NCI-H1092 (cell line): Measurements from ENCODE around the gene USP53.
"Not testable (repeated sequence)": the region's sequence is repeated elsewhere in the genome, so short reads cannot be mapped to it uniquely, and the experiment has no call there.

Experiments
- DNase-seq: peaks from one replicate; lab custom pipeline; 2025; lab: John Stamatoyannopoulos, UW

The USP53 gene

DNA sequence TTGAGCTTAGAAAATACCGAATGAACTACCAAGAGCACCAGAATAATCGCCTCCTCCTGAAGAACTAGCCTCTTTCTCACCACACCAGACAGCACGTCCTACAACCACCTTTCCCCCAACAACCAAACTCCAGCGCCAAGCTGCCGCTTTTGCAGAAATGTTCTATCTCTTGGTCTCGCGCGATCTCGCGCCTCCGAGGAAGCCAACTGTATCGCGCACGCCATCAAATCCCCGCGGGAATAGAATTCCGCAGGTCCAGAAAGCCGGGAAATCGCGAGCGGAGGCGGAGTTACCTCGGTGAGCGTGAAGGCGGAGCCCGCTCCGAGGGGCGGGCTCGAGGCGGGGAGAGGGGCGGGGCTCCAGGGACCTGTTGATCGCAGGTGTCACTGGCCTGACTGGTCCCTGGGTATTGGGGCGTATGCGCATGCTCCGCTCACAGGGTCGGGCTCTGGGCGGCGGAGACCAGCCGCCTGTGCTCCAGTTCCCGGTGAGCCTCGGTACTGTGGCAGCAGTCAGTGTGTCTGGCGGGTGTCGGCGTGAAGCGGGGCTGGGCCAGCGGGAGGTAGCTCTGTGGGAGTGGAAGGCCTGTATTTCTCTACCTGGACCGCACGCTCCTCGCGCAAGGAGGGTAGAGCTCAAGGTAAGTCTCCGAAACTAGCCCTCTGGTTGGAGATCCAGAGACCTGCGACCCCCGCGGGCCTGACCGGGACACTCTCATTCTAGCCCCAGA lies at the start of gene USP53:
USP53 (plus strand) TSS at position 480 of the 730 bp plus-strand sequence. CDS start 27,047 bp downstream, outside the sequence.
- DNase-seq, result peak; percentile 96

DNA sequence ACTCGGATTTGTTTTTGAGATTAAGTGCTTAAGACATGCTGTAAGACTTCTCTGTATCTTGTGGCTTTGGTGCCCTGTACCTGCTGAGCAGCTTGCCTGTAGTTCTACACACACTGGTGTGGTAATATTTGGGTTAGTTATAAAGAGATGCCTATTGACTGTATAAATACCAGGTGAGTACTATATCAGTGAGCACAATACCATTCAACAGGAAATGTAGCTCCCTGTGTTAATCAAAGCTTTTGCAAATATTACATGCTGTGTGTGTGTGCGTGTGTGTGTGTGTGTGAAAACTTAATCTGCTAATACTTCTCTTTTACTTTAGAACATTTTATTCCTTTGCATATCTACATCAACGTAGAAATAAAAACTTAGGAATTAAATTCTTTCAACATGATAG lies 46.7 kb upstream of the USP53 start:
- DNase-seq, result no peak

DNA sequence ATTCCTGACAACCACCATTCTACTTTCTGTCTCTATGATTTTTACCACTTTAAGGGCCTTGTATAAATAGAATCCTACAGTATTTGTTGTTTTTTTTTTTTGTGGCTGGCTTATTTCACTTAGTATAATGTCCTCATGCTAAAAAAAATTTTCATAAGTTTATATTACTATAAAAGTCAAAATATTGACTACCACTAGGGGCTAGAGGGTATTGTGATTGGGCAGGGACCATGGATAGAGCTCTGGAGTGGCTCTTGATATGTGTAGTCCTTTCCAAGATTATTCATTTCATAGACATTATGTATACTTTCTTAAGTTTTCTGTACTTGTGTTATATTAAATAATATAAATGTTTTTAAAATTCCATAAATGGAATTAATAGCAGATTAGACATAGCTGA lies 42.3 kb upstream of the USP53 start:
- DNase-seq, result no peak

DNA sequence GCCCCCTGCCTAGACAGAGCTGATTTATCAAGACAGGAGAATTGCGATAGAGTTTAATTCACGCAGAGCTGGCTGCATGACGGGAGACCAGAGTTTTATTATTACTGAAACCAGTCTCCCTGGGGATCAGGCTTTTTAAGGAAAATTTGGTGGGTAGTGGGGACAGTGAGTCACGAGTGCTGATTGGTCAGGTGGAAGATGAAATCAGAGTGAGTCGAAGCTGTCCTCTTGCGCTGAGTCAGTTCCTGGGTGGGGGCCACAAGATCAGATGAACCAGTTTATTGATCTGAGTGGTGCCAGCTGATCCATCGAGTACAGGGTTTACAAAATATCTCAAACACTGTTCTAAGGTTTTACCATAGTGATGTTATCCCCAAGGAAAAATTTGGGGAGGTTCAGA lies 40.3 kb upstream of the USP53 start:
- no peak for DNase-seq

DNA sequence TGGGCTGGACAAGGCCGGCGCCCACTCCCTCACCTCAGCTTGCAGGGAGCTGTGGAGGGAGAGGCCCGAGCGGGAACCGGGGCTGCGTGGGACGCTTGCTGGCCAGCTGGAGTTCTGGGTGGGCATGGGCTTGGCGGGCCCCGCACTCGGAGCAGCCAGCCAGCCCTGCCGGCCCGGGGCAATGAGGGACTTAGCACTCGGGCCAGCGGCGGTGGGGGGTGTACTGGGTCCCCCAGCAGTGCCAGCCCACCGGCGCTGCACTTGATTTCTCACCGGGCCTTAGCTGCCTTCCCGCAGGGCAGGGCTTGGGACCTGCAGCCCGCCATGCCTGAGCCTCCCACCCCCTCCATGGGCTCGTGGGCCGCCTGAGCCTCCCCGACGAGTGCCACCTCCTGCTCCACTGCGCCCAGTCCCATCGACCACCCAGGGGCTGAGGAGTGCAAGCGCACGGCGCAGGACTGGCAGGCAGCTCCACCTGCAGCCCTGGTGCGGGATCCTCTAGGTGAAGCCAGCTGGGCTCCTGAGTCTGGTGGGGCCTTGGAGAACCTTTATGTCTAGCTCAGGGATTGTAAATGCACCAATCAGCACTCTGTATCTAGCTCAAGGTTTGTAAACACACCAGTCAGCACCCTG lies 38.7 kb upstream of the USP53 start:
- not testable (repeated sequence) for DNase-seq

DNA sequence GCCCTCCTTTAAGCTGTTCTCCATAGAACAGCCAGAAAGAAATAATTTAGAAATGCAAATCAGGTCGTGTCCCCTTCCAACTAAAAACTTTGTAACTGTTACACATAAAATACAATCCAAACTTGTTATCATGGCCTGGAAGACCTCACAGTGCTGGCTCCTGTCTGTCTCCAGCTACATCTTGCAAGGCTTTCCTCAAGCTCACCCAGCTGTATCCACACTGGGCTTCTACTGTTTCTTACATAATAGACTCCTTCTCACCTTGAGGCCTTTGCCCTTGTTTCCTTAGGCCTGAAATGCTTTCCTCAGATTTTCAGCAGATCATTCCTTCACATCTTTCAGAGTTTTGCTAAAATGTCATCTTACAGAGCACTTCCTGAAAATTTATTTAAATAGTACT lies 33.5 kb upstream of the USP53 start:
- no peak for DNase-seq

DNA sequence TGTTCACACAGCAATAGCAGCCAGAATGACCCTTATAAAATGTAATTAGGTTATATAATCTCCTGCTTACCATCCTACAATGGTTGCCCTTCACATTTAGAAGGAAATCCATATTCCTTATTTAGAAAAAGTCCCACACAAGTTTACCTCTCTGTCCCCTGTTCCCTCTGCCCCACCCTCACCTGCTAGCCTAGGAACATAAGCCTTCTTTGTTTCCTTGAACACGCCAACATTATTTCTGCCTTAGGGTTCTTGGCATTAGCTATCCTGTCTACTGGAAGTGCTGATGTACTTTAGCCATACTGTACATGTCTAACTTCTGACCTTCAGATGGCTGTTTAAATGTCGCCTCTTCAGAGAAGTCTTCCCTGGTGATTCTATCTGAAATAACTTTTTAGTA lies 28.4 kb upstream of the USP53 start:
- no peak for DNase-seq

DNA sequence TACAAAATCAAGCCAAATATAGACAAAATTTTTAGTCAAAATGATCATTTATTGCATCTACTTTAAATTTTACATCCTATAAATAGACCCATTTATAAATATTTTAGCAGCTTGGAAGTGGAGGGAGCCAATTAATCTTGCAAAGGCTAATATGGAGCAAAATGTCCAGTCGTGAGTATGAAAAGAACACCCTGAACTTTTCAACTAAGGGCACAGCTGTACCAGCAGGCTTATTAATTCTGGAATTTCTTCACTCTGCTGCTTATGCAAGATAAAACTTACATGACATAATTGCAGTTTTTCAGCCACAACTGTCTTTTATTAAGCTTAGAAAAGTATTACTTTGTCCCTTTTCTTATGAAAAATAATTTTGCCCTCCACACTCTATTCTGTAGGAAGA lies 22.9 kb upstream of the USP53 start:
- no peak for DNase-seq

DNA sequence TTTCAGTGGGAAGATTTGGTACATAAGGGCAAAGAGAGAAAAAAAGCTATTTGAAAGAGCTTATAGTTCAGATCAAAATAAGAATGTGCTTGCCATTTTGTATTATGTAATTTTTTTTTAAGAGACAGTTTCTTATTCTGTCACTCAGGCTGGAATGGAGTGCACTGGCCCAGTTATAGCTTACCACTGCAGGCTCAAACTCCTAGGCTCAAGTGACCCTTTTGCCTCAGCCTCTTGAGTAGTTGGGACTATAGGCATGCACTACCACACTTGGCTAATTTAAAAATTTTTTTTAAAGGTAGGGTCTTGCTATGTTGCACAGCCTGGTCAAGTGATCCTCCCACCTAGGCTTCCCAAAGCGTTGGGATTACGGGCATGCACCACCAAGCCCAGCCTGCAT lies 22.2 kb upstream of the USP53 start:
- DNase-seq, result no peak

DNA sequence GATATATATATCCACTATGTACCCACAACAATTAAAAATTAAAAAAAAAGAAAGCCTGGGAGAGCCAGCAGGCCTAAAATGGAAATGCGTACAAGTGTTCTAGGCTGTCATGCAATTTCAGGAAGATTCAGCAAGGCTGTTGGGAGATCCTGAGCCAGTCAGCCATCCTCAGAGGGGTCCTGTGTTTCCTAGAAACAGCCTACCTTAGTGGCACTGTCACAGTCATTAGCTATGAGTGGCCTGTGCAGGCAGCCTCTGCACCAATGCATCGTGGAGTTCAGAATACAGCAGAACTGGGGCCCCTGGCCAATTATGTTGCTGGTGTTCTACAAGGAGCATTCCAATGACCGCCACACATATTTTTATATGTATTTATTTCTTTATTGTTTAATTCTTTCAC lies 21.0 kb upstream of the USP53 start:
- DNase-seq, result no peak

DNA sequence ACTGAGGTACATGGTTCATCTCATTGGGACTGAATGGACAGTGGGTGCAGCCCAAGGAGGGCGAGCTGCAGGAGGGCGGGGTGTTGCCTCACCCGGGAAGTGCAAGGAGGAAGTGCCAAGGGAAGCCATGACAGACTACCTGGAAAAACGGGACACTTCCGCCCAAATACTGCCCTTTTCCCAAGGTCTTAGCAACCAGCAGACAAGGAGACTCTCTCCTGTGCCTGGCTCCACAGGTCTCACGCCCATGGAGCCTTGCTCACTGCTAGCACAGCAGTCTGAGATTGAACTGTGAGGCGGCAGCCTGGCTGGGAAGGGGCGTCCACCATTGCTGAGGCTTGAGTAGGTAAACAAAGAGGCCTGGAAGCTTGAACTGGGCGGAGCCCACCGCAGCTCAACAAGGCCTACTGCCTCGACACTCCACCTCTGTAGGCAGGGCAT lies 14.7 kb upstream of the USP53 start:
- DNase-seq, result no peak

DNA sequence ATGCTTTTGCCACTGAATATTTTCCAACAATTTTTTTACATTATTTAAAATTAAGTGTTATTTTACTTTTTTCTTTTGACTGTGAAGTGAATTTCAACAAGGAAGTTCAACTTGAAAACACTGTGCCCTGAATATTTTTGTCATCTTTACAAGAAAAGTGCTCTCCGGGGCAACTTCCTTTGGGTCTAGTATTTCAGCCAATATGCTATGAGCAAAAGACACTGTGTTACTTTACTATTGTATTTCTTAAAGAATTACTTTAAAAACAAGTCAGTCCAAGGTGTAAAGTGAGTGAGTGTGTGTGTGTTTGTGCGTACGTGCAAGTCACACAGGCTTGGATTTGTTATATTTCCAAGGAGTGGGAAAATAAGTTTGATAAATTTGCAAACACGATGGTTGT lies 7.6 kb upstream of the USP53 start:
- DNase-seq, result no peak

DNA sequence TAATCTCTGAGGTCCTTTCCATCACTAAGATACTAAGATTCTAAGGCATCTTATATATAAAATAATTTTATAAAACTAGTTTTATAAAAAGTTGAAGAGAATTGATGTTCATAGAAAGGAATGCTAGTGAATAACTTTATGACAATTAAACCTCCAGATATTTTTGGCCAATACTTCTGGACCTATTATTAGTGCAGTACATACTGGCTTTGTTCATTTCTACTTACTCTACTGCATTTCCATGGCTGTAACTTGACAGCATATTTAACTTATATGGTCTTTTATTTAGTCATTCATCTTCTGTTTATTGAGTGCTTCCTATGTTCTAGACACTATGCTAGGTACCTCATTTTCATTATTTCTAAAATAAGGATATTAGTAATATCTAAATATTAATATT lies 6.8 kb upstream of the USP53 start:
- DNase-seq, result no peak

DNA sequence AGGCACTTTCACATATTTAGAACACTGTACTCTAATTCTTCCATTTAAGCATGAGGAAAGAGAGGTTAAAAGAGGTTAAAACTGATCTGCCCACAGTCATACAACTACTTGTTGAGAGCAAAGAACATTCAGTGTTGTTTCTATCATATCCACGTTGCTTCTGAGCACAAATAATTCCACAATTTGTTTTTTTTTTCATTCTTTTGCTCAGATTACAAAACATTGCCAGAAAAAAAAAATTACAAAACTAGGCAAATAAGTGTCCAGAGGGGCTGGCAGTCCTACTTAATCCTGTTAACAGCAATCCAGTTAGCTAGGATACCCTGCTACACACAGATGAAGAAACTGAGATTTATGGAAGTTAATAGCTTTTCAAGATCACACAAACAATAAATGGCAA lies 6.3 kb upstream of the USP53 start:
- DNase-seq, result no peak

DNA sequence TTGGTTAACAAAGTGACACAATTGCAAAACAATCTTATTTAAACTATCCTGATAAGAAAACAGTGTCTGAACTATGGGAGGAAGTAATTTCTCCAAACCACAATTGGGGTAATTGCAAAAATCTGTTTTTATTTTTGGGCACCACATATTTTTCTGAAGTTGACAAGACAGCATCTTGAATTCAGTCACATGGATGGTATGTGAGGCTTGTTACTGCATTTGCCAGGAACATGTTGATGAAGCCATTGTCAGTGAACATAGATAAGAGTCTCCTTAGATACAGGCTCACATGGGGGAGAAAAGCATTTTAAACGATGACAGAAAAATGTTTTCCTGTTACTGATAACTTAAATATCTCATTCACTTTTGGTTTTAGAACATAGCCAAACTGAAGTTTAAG lies 5.5 kb upstream of the USP53 start:
- DNase-seq, result no peak

DNA sequence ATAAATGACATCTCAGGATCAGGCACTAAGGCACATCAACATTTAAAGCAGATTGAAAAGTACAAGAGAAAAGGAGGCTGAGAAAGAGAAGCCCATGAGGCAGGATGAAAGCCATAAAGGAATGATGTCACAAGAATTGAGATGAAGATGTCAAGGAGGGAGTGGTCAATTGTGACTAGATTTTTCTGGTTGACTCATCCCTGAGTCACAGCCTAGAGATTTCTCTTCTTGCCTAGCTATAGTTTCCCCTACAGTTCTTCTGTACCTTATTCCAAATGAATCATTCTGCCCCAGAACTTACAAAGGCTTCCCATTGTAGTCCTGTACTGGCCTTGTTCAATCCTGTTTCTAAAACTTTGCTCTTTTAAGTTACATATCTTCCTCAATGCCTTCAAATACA lies 3.4 kb upstream of the USP53 start:
- DNase-seq, result no peak

DNA sequence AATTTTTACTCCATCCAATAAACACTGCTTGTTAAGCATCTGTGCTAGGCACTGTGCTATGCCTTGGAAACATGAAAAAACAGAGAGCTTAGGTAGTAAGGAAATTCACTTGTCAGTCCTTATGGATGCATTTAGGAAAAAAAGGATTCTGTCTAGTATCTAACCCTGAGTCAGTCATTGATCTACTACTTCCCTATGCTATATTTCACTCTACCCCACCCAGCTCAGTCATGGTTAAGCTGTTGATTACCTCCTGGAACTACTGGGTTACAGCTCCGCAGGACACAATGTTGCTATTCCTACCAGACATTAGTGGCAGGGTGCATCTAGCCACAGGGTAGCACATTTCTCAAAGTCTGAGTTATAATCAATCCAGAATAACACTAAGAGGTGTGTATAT lies 2.9 kb upstream of the USP53 start:
- no peak for DNase-seq

DNA sequence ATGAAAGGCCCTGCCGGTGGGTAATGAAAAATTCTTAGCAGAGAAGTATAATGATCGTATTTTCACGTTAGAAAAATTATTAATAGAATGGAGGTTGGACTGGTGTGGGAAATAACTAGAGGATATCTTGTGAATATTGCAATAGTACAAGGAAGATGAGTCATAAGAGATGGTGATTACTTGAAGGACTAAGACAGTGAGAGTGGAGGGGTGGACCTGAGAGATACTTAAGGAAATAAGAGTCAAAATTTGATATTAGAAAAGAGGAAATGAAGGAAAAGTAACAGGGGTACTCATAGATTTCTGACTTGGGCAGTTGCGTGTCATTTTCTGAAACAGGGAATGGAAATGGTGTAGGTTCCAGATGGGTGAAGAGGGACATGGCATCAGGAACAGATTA lies 1.7 kb upstream of the USP53 start:
- DNase-seq, result no peak

DNA sequence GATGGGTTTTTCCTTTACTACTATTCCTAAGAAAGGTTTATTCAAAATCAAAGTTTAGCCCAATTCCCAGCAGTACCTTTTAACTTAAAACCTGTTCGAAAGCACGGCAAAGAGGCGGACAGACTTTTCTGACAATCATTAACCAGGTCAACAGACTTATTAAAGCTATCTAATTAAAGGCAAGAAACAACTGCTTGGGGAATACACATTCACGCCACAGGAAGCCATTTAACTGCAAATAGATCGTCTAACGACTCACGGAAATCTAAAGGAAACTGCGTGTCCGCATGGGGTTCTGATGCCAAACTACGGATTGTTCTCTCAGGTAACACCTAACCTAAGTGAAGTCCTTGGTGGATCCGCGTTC lies 663 bp upstream of the USP53 start:
- DNase-seq, result peak; percentile 60

DNA sequence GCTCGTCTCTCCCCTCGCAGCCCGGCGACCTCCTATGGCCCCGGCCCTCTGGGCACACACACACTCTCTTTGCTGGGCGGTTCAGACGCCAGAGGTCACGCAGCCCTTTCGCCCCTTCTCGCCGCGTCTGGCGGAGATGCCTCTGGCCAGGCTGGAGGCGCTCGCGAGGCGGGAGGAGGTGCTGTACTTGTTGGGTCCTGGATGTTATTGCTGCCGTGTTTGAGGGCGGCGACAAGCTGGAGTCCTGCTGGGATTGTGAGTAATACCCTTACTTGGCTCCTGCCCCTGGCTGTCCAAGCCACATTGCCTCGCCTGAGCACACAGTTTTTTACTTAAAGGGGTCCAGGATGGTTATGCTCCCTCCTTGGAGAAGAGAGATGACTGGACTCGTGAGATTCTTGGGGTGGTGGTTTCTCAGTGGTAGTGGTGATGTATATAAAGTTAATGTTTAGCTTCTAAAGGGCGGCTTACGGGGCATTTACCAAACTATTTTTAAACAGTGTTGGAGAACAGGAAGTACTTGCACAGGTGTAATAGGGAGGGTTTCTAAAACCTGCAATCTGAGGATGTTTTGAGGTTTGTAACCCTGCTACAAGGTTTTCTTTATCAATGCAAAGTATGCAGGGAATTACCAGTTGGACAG lies 572 bp downstream of the USP53 start:
- DNase-seq, result peak; percentile 45

DNA sequence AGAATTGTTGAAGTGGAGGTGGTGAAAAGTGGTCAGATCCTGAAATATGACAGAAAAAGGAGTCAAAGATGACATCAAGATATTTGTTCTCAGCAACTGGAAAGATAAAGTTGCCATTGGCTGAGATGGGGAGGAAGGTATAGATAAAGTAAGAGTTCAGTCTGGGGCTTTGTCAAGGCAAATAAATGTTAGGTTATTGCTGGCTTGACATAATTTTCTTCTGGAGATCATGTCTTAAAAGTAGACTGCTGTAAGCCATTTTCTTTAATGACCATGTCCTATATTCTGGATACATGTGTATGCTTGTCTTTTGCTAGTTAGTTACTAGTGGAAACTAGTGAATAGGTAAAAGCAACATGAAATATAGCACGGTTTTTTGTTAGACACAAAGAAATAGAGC lies 5.6 kb downstream of the USP53 start:
- DNase-seq, result no peak

DNA sequence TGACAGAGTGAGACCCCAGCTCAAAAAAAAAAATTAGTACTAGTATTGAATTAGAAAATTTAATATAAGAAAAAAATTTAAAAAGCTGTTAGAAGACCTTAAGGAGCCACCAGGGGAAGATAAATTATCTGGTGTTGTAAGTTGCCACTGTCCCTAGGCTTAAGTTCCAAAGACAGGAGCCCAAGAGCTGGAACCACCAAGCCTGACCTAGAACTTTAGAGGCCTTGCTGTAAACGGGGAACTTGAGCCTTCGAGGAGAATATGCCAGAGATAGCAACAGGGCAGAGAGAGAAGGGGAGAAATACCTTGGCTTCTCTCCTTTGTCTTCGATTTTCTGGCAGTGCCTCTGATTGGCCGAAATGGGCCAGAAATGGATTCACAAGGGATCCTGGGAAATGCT lies 8.9 kb downstream of the USP53 start:
- no peak for DNase-seq

DNA sequence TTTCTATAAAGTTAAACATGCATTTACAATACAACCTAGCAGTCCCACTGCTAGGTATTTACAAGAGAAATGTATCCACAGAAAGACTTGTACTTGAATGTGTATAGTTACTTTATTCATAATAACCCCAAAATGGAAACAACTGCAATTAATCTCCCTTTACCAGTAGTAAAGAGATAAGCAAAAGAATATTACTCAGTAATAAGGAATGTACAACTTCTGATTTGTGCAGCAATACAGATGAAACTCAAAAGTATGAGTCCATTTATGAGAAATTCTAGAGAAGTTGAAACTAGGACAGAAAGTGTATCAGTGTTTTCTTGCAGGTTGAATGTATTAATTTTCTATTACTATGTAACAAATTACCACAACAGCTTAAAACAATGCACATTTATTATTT lies 15.2 kb downstream of the USP53 start:
- no peak for DNase-seq

DNA sequence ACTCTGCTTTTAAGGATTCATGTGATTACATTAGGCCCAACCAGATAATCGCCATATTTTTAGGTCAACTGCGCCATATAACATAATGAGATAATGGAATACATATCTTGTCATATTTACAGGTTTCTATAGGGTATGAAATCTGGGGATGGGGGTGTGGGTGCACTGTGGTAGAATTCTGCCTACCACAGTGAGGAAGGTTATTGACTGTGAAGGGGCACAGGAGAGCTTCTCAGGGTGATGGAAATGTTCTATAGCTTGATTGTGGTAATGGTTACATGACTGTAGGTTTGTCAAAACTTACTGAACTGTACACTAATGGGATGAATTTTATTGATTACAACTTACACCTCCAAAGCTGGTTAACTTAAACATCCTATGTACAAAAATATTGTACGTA lies 15.9 kb downstream of the USP53 start:
- DNase-seq, result no peak
